DOHH2 (cell line): ENCODE measurements around the gene SERPINI1.

ENCODE experiments used
- H3F3A ChIP-seq: fragments of 200-600 bp; sonication (generic), shearing (Covaris generic); 2 replicates; pipeline ENCODE4 v1.6.0; 2016; ENCODE audit warnings: antibody characterized with exemption, mild to moderate bottlenecking; ENCODE audit not compliant: control insufficient read depth, insufficient read depth
- H3K27ac ChIP-seq: fragments of 200-600 bp; sonication (generic); 2 replicates; pipeline ENCODE4 v1.5.1; 2014; ENCODE audit warnings: low read depth, mild to moderate bottlenecking, low read length, moderate library complexity
- H3K27me3 ChIP-seq: fragments of 200-600 bp; sonication (generic); 2 replicates; pipeline ENCODE4 v1.6.1; 2014; ENCODE audit warnings: mild to moderate bottlenecking, low read length, mixed read lengths; ENCODE audit not compliant: control insufficient read depth
- H3K36me3 ChIP-seq: fragments of 200-600 bp; sonication (generic); 2 replicates; pipeline ENCODE4 v1.6.1; 2014; ENCODE audit warnings: mild to moderate bottlenecking, low read length, moderate library complexity, mixed read lengths; ENCODE audit not compliant: control insufficient read depth
- H3K4me1 ChIP-seq: fragments of 200-600 bp; sonication (generic); 2 replicates; pipeline ENCODE4 v1.6.1; 2014; ENCODE audit warnings: mild to moderate bottlenecking, low read length, mixed read lengths; ENCODE audit not compliant: control insufficient read depth
- H3K4me2 ChIP-seq: fragments of 200-600 bp; sonication (generic); 2 replicates; pipeline ENCODE4 v1.6.0; 2014; ENCODE audit warnings: mild to moderate bottlenecking, low read length, moderate library complexity
- H3K4me3 ChIP-seq: fragments of 200-600 bp; sonication (generic); 2 replicates; pipeline ENCODE4 v1.5.1; 2014; ENCODE audit warnings: mild to moderate bottlenecking, low read length, mixed read lengths
- H3K79me2 ChIP-seq: fragments of 200-600 bp; sonication (generic); 2 replicates; pipeline ENCODE4 v1.6.1; 2014; ENCODE audit warnings: mild to moderate bottlenecking, low read length, mixed read lengths; ENCODE audit not compliant: control insufficient read depth
- H3K9me2 ChIP-seq: fragments of 200-600 bp; sonication (generic); replicated peaks from 2 replicates; pipeline ENCODE4 v1.6.1; 2014; ENCODE audit warnings: mild to moderate bottlenecking, low read length, mixed read lengths; ENCODE audit not compliant: control insufficient read depth
- H3K9me3 ChIP-seq: fragments of 200-600 bp; sonication (generic); 2 replicates; pipeline ENCODE4 v1.6.1; 2014; ENCODE audit warnings: antibody characterized with exemption, low read length, mixed read lengths; ENCODE audit not compliant: control insufficient read depth, insufficient read depth
- H4K20me1 ChIP-seq: fragments of 200-600 bp; sonication (generic); 2 replicates; pipeline ENCODE4 v1.6.0; 2014; ENCODE audit warnings: low read depth, mild to moderate bottlenecking, antibody characterized with exemption, low read length, moderate library complexity; ENCODE audit not compliant: control insufficient read depth, insufficient read depth
- EZH2phosphoT487 ChIP-seq: fragments of 200-600 bp; sonication (generic); IDR thresholded peaks from 2 replicates; pipeline ENCODE4 v1.6.1; 2017; ENCODE audit warnings: borderline replicate concordance, mild to moderate bottlenecking, antibody characterized with exemption, low read length, moderate library complexity, mixed read lengths
- TF ChIP-seq, protein P1 (sequence below): fragments of 200-600 bp; sonication (generic); IDR thresholded peaks from one replicate; pipeline ENCODE4 v1.5.1; 2014; ENCODE audit warnings: antibody characterized with exemption, mild to moderate bottlenecking, low read depth, low read length; ENCODE audit not compliant: poor library complexity, severe bottlenecking

Gene SERPINI1

GRCh38 chr3:167844528-167844927 lies 109.0 kb downstream of the SERPINI1 start:
- Histone ChIP-seq H3K9me3 (peaks cover 3% of the 10 kb centered on the region; the same call in 1 of the 2 replicates), H3F3A (peaks cover 6% of the 10 kb centered on the region; the same call in 1 of the 2 replicates), H3K4me2 (peak overlapping the region; percentile 69), H3K79me2 (no peaks in the 10 kb centered on the region), H3K9me2 (no peaks in the 10 kb centered on the region), H3K4me1 (peaks cover 58% of the 10 kb centered on the region), H4K20me1 (no peaks in the 10 kb centered on the region), H3K27me3 (no peaks in the 10 kb centered on the region), H3K27ac (peak overlapping the region; percentile 83), H3K4me3 (peak overlapping the region; percentile 56), H3K36me3 (peaks cover 13% of the 10 kb centered on the region)
- TF ChIP-seq, protein P1, sequence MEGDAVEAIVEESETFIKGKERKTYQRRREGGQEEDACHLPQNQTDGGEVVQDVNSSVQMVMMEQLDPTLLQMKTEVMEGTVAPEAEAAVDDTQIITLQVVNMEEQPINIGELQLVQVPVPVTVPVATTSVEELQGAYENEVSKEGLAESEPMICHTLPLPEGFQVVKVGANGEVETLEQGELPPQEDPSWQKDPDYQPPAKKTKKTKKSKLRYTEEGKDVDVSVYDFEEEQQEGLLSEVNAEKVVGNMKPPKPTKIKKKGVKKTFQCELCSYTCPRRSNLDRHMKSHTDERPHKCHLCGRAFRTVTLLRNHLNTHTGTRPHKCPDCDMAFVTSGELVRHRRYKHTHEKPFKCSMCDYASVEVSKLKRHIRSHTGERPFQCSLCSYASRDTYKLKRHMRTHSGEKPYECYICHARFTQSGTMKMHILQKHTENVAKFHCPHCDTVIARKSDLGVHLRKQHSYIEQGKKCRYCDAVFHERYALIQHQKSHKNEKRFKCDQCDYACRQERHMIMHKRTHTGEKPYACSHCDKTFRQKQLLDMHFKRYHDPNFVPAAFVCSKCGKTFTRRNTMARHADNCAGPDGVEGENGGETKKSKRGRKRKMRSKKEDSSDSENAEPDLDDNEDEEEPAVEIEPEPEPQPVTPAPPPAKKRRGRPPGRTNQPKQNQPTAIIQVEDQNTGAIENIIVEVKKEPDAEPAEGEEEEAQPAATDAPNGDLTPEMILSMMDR: no peak
- no peak for TF ChIP-seq EZH2phosphoT487

DNA sequence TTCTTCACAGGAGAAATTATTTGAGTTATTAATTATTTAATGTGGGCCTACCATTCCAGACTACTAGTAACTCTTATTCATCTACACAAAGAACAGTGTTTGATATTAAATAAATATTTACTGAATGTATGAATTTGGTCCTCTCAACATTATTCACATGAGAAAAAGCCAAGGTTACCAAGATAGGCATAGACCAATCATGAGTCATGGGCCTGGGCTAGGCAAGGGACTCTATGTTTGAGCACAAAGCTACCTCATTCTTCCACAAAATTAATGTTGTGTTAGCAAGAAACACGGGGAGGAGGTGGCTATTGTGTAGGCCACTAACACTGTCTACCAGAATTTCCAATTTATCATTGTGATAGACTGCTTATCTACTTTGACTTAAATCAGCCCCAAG lies 115.7 kb downstream of the SERPINI1 start:
- H3K27me3 ChIP-seq: no peaks in the 10 kb centered on the region
- H4K20me1 ChIP-seq: no peaks in the 10 kb centered on the region
- peaks cover 3% of the 10 kb centered on the region; the same call in 1 of the 2 replicates for H3K9me3 ChIP-seq
- H3K9me2 ChIP-seq: no peaks in the 10 kb centered on the region
- TF ChIP-seq, protein P1: no peak
- TF ChIP-seq EZH2phosphoT487: no peak
- no peaks in the 10 kb centered on the region for H3F3A ChIP-seq
- no peak overlapping the region for H3K4me2 ChIP-seq
- peaks cover 6% of the 10 kb centered on the region; the same call in 1 of the 2 replicates for H3K4me1 ChIP-seq
- no peak overlapping the region for H3K27ac ChIP-seq
- H3K4me3 ChIP-seq: no peak overlapping the region
- no peaks in the 10 kb centered on the region for H3K36me3 ChIP-seq
- no peaks in the 10 kb centered on the region for H3K79me2 ChIP-seq

DNA sequence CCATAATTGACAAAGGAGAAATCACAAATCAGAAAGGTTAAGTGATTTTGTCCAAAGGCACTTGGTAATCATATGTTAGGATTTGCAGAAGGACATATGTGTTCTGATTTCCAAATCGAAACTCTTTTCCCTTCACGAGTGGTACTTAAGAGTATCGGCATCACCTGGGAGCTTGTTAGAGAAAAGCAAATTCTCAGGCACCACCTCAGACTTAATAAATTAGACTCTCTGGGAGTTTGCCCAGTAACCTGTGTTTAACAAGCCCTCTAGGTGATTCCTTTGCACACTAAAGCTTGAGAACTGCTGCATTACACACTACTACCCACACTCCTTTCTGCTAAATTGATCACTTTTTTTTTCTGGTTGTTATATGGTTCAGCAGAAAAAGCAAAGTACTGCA lies 116.2 kb downstream of the SERPINI1 start:
- Histone ChIP-seq H3K36me3 (no peaks in the 10 kb centered on the region), H3K27me3 (no peaks in the 10 kb centered on the region), H3K27ac (no peak overlapping the region), H3K4me2 (no peak overlapping the region), H3K79me2 (no peaks in the 10 kb centered on the region), H3F3A (no peaks in the 10 kb centered on the region), H3K4me3 (no peak overlapping the region), H3K9me2 (no peaks in the 10 kb centered on the region), H3K9me3 (peaks cover 3% of the 10 kb centered on the region; the same call in 1 of the 2 replicates), H3K4me1 (peaks cover 2% of the 10 kb centered on the region; the same call in 1 of the 2 replicates), H4K20me1 (no peaks in the 10 kb centered on the region)
- TF ChIP-seq, protein P1: no peak
- TF ChIP-seq EZH2phosphoT487: no peak

DNA sequence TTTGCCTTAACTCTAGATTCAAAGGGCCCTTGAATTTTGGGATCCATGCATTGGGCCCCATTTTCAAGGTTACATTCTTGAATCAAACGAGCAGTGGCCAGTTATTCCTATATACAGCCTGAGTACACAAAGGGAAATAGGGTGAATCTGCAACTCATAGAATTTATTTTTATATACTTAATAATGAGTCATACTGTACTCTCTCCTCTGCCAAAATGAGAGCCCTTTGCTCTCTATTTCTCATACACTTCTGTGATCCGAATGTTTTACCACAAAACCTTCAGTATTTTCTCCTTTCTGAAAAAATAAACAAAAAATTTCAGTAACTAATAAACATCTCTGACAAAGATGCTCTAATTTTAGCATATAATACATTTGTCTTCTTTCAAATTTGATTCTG lies 116.7 kb downstream of the SERPINI1 start:
- H3K79me2 ChIP-seq: no peaks in the 10 kb centered on the region
- H3K9me2 ChIP-seq: no peaks in the 10 kb centered on the region
- H3K4me1 ChIP-seq: no peaks in the 10 kb centered on the region
- H3F3A ChIP-seq: no peaks in the 10 kb centered on the region
- H3K4me2 ChIP-seq: no peak overlapping the region
- no peaks in the 10 kb centered on the region for H3K36me3 ChIP-seq
- TF ChIP-seq, protein P1: no peak
- TF ChIP-seq EZH2phosphoT487: no peak
- H3K27me3 ChIP-seq: no peaks in the 10 kb centered on the region
- H3K9me3 ChIP-seq: peaks cover 3% of the 10 kb centered on the region; the same call in 1 of the 2 replicates
- no peak overlapping the region for H3K27ac ChIP-seq
- no peak overlapping the region for H3K4me3 ChIP-seq
- H4K20me1 ChIP-seq: no peaks in the 10 kb centered on the region
